Astrocyte (in vitro differentiated cells and primary cell): Measurements from ENCODE around the gene MGAT5.

Experiments
- EZH2 ChIP-seq: IDR thresholded peaks from 2 replicates; pipeline ENCODE4 v1.6.1; 2012; ENCODE audit warnings: mild to moderate bottlenecking, low read length, inconsistent platforms; ENCODE audit not compliant: insufficient read depth
- TF ChIP-seq, protein P1 (sequence below): IDR thresholded peaks from 2 replicates; pipeline ENCODE4 v1.5.1; 2011; ENCODE audit warnings: low read depth, mild to moderate bottlenecking, inconsistent platforms, low read length, moderate library complexity; ENCODE audit not compliant: insufficient read depth

DNA sequence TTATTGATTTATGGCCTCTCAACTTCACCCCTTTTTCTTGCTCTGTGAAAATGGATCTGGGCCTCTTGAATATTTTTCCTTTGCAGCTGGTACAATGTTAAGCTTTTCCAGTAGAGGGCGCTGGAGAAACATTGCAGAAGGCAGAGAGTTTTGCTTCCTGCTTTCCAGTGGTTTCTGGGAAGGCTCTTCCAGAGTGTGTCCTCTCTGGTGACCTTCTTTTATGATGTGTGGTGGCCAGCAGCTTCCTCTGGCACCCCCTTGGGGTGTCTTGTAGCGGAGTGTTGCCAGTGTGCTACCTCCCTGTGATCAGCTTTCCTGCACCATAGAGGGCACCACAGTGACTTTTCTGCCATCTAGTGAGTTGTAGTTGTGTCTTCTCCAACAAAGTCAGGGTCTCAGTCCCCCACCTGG, 25.4 kb upstream of the MGAT5 start:
- TF ChIP-seq, protein P1, sequence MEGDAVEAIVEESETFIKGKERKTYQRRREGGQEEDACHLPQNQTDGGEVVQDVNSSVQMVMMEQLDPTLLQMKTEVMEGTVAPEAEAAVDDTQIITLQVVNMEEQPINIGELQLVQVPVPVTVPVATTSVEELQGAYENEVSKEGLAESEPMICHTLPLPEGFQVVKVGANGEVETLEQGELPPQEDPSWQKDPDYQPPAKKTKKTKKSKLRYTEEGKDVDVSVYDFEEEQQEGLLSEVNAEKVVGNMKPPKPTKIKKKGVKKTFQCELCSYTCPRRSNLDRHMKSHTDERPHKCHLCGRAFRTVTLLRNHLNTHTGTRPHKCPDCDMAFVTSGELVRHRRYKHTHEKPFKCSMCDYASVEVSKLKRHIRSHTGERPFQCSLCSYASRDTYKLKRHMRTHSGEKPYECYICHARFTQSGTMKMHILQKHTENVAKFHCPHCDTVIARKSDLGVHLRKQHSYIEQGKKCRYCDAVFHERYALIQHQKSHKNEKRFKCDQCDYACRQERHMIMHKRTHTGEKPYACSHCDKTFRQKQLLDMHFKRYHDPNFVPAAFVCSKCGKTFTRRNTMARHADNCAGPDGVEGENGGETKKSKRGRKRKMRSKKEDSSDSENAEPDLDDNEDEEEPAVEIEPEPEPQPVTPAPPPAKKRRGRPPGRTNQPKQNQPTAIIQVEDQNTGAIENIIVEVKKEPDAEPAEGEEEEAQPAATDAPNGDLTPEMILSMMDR, result peak; percentile 31
- no peak for TF ChIP-seq EZH2
